GM19395 (cell line): Measurements from ENCODE around the gene FKBP8.
"Not testable (repeated sequence)": the region's sequence is repeated elsewhere in the genome, so short reads cannot be mapped to it uniquely, and the experiment has no call there.

Source experiments
- ATAC-seq: cut with Tn5 transposase; IDR thresholded peaks from one replicate; pipeline ENCODE4 v1.9.1; 2021; ENCODE audit warnings: mild to moderate bottlenecking, moderate library complexity; ENCODE audit not compliant: unreplicated experiment

Gene FKBP8

DNA sequence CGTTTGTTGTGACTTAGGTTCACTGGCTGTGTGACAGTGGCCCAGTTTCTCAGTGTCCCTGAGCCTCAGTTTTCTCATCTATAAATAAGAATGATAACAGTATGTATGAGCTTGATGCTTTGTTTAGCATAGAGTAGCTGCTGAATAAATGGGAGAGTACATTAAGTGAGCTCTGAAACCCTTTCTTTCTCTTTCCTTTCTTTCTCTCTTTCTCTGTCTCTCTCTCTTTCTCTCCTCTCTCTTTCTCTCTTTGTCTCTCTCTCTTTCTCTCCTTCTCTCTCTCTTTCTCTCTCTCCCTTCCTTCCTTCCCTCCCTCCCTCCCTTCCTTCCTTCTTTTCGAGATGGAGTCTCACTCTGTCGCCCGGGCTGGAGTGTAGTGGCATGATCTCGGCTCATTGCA lies 16.3 kb upstream of the FKBP8 start:
- ATAC-seq: no peak

DNA sequence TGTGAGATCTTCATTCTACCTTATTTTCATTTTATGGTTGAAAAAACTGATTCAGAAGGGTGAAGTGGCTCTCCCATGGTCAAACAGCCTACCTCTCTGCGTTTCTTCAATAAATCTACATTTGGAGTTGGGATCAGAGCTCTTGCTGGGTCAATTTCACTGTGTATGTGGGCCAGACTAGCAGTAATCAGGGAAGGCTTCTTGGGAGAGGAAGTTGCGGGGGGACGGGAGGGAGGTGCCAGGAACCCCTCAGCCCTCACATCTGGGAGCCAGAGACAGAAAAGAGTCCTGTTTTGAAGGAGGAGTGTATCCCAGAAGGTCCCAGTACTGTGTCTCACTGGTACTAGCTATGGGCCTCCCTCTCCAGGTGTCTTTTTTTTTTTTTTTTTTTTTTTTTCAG lies 15.2 kb upstream of the FKBP8 start:
- ATAC-seq: no peak

DNA sequence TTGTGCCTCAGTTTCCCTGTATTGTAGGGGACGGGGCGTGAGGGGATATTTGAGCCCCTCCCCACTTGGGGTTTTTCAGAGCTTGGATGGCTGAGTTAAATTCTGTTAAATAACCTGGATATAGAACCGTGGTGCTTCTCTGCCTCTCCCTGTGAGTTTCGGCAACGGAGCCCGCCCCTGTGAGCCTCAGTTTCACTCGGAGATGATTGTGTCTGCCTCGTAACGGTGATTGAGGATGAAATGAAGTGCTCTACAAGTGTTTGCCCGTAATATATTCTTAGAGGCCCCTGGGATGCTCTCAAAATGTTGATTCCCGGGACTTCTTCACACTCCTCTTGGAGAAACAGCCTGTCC lies 14.8 kb upstream of the FKBP8 start:
- no peak for ATAC-seq

DNA sequence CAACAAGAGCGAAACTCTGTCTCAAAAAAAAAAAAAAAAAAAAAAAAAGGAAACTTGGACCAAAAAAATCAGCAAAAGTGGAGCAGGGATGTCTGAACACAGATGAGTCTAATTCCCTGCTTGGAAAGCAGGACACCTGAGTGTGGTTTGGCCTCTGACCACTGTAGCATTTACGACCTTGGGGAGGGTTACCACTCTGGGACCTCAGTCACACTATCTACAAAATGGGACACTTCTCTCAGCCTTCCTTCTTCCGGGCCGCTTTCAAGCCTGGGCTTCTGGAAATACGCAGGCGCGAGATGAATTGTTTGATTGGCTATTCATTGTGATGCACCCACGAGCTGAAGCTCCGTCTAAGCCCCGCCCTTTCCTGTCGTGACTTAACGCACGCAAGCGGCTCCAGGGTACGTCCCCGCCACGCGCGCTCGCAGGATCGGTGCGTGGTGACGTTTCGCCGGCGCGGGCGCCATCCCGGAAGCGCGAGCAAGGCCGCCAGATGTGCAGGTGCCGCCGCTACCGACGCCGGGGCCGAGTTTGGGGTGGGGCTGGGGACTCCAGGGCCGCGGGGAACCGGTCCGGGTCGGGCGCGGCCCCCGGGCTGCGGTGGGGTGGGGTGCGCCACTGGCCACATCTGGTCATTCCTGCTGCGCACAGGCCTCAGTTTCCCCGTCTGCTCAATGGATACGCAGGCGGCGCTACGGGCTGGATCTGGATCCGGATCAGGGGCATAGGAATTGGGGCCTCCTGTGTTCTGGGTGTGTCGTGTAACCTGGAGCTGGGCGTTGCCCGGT lies 14.2 kb upstream of the FKBP8 start, which contains the start of gene KXD1:
Gene KXD1 (plus strand): TSS at position 460 of the 791 bp plus-strand sequence. CDS start 4,187 bp downstream, outside the sequence.
- ATAC-seq: peak; percentile 93

DNA sequence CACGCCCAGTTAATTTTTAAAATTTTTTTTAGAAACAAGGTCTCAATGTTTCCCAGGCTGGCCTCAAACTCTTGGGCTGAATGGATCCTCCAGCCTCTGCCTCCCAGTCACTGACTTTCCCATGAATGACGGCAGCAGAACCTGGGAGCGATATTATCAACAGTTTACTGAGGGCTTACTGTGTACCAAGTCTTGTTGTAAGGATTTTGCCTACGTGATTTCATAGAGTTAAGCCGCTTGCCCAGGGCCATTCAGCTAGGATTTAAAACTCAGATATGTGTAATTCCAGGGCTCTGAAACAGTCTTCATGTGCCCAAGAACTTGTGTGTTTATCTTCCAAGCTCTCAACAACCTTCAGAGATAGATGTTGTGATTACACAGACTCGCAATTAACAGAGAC lies 8.3 kb upstream of the FKBP8 start:
- ATAC-seq: no peak

DNA sequence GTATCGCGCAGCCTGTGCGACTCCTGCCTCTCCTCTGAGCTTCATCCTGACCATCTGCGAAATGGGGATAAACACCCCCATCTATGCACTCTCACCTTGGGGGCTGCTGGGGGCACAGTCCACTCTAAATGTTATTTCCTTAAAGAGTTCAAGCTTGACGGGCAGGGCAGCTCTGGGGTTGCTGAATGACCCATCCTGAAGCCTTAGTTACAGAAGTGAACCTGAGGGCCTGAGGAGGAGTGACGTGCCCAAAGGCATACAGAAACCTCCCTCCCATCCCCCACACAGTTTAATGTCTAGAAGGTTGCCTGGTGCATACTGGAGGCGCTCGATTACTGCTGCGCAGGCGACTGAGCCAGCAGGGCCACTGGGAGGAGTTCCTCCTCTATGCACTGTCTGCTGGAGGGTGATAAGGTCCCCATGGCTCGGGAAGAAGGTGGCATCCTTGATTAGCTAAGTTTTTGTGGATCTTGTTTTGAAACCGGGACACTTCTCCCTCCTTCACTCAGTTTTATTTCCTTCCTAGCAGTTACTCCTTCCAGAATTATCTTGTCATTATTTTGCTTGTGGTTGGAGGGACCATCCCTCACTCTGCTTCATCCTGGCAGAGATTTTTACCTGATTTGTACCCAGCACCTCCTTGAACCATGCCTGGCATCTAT lies 572 bp upstream of the FKBP8 start:
- peak; percentile 70 for ATAC-seq

DNA sequence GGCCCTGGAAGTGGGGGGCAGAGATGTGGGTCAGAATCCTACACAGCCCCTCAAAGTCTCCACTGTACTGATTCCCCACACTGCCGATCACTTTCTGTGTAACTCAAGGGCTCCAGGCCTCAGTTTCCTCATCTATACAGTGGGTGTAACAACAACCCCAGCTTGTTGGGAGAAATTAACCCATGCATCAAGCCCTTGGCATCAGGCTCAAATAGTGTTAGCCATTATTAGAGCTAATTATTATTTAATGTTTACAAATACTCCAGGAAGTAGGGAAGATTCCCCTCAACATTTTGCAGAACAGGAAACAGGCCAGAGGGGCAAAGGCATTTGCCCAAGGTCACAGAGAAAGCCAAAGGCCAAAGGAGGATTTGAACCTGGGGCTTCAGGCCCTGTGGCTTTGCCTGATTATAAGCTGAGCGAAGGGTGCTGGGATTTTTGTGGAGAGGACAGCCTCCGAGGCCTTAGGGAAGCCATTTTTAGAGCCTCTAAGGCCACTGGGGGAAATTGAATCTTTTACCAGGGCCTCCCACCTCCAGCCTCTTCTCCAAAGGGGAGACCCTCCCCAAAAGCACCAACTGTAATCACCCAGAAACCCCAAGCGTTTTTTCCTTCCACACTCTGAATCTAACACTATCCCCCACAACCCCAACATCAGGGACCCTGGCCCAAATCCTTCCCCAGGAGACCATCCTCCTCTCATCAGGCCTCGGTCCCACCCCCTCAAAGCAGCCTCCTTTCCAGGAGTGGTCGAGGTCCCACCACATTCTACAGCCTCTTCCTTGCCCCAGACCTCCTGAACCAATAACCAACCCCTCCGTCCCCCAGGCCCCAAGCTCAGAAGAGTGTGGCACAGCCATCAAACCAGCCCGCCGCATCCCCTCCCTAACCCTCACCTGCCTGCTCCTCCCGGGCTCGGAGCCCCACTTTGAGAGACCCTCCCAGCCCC lies 1.1 kb downstream of the FKBP8 start:
- ATAC-seq: no peak

DNA sequence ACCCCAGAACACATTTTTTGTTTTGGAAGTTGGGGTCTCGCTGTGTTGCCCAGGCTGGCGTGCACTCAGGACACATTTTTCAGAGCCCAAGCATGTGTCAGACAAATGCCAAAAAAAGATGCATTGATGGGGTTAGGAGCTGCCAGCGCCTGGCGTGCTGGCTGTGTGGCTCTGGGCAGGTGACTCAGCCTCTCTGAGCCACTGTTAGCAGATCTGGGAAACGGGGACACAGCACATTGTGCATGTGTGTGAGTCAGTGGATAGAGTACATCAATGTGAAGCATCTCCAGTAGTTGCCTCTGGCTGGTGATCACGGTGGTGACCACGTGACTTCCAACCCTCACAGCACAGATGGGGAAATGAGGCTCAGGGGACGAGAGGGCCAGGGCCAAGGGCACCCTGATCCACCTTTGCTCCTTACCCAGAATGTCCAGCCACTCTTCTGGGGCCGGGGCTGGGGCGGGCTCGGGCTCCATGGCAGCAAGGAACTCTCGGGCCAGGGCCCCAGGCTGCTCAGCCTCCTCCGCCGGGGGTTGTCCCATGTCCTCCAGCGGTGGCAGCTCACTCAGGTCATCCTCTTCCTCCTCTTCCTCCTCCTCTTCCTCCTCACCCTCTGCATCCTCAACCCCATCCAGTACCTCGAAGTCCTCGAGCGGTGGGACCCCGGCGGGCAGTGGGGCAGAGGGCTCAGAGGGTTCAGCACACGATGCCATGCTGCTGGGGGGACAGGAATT lies 1.9 kb downstream of the FKBP8 start:
- ATAC-seq: no peak

DNA sequence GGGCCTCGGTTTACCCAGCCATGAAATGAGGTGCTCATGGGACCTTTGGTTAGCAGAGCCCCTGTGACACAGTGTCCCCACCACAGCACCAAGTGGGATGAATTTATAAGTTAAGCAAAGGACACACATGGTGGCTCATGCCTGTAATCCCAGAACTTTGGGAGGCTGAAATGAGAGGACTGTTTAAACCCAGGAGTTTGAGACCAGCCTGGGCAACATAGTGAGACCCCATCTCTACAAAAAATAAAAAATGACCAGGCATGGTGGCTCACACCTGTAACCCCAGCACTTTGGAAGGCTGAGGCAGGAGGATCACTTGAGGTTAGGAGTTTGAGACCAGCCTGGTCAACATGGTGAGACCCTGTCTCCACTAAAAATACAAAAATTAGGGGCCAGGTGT lies 3.2 kb downstream of the FKBP8 start:
- ATAC-seq: not testable (repeated sequence)

DNA sequence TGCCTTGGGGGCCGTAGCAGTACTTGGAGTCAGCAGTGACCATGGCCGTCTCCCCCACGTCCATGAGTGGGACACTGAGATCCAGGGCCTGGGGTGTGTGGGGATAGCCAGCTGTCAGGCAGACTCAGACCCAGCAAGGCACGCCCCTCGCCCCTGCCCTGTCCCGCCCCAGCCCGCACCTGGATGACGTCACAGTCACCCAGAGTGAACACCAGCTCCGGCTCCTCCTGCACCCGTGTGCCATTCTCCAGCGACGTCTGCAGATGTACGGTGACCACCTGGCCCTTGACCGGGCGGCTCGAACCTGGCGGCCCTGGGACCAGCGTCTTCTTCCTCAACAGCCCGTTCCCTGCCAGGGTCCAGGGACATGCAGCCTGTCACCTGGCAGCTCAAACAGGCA lies 4.0 kb downstream of the FKBP8 start:
- ATAC-seq: no peak

DNA sequence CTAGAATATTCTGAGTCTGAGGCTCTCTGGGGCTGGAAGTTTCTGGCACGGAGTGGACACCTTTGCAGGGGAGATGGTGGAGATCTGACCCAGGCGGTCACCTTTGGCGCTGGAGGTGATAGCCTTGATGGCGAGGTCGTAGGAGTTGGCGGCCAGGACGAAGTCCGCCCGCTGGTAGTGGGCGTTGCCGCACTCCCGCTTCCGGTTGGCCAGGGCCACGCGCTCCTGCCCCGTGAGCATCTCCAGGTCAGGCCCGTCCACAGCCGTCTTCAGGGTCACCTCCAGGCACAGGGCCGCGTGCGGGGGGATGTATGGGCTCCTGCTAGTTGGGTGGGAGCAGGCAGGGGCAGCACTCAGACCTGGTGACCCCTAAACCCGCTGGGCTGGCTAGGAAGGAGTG lies 5.3 kb downstream of the FKBP8 start:
- no peak for ATAC-seq

DNA sequence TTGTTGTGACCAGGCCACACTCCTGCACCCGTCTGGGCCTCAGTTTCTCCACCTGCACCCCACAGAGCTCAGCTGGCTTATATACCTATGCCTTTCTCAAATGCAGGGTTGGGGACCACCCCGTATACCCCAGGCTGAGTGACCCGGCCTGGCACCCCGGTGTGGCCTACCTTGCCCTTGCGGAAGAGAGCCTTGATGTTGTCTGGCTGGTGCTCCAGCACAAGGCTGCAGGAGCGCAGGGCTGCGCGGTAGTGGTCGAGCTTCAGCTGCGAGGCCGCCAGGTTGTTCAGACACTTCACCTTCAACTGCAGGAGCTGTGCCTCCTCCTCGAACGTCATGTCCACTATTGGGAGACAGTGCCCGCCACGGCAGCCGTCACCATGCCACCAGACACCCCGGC lies 5.9 kb downstream of the FKBP8 start:
- ATAC-seq: no peak

DNA sequence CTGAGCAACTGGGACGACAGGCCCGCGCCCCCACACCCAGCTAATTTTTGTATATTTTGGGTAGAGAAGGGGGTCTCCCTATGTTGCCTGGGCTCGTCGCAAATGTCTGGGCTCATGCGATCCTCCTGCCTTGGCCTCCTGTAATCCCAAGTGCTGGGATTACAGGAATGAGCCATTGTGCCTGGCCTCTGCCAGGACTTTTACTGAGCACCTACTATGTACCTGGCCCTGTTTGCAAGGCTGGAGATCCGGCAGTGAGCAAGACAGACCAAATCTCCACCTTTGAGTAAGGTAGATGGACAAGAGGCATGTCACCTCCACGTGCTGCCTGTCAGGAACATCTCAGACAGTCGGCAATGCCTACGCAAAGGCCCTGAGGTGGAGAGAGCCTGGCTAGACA lies 6.9 kb downstream of the FKBP8 start:
- ATAC-seq: no peak

DNA sequence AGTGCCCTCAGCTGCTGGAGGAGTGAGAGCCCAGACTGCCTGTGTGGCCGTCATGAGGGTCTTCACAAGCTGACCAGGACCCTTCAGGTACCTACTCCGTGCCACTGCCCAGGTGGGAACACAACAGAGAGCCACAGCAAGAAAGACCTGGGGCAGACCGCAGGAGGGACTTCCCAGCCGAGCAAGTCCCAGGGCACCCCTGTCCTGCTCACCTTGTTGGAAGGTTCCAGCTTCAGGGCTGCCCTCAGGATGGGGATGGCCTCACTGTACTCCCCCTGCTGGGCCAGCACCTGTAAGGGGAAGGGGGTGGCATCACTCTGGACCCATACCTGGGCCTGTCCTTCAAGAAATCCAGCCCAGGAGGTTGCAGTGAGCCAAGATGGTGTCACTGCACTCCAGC lies 10.3 kb downstream of the FKBP8 start:
- no peak for ATAC-seq

DNA sequence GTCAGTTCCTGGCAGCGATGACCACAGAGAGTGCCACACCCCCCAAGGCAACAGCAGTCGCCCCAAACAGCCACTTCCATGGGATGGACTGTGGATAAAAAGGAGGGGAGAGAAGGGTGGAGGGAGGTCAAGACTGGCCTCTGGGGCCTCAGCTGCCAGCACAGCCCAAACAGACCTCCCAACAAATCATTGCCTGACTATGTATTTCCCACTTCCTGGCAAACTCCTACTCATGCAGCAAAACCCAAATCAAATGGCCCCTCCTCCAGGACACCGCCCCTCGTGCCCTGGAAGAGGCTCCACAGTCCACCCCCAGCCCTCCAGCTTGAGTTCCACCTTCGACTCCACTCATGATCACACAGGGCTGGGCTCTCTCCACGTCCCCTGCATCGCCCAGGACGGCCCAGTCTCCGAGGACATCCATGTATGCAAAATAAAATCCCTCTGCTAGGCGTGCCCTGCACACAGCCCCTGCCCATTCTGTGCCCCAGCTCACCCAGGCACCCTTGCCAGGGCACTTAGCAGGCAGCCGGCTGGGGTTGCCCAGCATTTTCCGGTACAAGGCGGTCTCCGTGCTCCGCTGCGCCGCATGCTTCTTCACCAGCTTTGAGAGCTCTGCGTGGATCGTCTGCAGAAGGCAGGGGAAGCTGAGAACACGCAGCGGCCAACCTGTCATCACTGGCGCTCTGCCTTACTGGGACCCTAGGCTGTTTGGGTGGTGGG lies 11.0 kb downstream of the FKBP8 start:
- no peak for ATAC-seq

DNA sequence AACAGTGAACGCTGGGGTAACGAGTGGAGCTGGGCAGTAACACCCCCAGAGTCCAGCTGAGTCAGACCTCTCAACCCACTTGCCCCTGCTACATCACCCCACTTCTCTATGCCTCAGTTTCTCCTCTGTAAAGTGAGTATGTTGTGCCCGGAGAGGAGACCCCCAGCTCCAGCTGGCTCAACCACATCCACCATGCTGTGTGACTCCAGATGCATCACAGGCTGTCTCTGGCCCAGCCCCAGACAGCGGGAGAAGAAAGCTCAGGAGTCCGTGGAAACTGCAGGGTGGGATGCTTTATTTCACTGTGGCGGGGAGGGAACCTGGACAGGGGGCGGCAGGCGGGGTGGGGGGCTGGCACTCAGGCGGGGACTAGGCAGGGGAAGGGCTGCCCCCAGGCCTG lies 11.9 kb downstream of the FKBP8 start:
- ATAC-seq: no peak

DNA sequence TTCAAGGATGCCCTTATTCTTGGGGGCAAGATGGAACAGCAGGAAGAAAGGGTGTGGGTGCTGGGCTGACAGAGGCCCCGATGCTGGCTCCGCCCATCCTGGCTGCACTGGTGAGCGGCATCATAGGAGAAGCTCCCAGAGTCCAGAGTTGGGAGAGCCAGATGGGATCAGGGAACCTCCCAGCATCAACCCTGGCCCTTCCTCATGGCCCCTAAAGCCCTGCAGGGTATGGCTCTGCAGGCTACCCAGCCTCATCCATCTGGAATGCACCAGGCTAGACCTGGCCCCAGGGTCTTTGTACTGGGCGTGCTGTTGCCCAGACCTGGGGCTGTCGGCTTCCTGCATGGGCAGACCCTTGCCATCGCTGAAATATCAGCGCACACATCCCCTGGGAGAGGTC lies 13.6 kb downstream of the FKBP8 start:
- ATAC-seq: no peak

DNA sequence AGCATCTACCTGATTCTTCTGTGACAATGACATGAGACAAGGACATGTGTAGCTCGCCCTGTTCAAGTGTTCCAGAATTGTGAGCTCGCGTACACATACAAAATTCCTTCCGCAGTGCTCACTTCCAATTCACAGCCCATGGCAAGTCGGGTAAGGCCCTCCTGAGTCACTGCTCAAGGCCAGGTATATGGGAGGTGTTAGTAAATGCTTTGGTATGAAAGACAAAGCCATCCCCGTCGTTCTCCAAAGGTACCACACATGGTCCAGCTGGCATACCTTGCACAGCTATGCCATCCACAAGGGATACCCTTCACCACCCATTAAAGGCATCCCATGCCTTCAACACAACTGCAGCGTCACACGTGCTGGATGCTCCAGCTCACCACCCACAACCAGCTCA lies 17.1 kb downstream of the FKBP8 start:
- no peak for ATAC-seq

DNA sequence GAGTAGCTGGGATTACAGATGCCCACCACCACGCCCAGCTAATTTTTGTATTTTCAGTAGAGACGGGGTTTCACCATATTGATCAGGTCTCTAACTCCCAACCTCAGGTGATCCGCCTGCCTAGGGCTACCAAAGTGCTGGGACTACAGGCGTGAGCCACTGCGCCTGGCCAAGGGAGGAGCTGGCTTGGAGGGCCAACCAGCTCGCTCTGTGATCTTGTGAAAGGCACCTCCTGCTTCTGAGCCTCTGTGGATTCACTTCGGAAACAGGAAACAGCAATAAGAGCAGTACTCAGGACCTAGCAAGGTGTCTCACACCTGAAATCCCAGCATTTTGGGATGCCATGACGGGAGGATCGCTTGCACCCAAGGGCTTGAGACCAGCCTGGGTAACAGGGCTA lies 19.5 kb downstream of the FKBP8 start:
- no peak for ATAC-seq

DNA sequence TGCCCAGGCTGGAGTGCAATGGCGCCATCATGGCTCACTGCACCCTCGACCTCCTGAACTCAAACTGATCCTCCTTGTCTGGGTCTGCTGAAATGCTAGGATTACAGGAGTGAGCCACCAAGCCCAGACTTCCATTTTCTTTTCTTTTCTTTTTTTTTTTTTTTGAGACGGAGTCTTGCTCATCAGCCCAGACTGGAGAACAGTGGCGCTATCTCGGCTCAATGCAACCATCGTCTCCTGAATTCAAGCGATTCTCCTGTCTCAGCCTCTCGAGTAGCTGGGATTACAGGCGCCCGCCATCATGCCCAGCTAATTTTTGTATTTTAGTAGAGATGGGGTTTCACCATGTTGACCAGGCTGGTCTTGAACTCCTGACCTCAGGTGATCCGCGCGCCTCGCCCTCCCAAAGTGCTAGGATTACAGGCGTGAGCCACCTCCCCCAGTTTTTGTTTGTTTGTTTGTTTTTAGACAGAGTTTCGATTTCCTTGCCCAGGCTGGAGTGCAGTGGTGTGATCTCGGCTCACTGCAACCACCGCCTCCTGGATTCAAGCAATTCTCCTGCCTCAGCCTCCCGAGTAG lies 20.4 kb downstream of the FKBP8 start:
- not testable (repeated sequence) for ATAC-seq
